ENCODE data around the gene CYTH3.
"Not testable (repeated sequence)": the region's sequence is repeated elsewhere in the genome, so short reads cannot be mapped to it uniquely, and the experiment has no call there.

Gene CYTH3

GRCh38 chr7:6307762-6308161, 35.3 kb upstream of the CYTH3 start:
- no peak for DNase-seq (ENCODE audit: low read depth in 1 of 2, low spot score in 1 of 2)
- no peak overlapping the region for H3K27ac ChIP-seq (replicated peaks)

DNA sequence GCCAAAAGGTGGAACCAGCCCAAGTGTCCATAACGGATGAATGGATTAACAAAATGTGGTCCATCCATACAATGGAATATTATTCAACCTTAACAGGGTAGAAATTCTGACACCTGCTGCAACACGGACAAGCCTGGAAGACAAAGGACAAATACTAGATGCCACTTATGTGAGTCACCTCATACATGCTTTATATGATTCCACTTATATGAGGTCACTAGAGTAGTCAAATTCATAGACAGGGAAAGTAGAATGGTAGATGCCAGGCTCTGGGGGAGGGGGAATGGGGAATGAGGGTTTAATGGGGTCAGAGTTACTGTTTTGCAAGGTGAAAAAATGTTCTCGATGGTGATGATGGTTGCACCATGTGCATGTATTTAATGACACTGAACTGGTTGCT, 34.0 kb upstream of the CYTH3 start:
- Histone ChIP-seq H3K4me3 (replicated peaks; ENCODE audit: insufficient read depth, low read length) (no peak overlapping the region), H3K27ac (replicated peaks) (no peak overlapping the region), H3K27me3 (ENCODE audit: insufficient read depth, poor library complexity, severe bottlenecking) (no peaks in the 10 kb centered on the region)
- no peak for TF ChIP-seq REST (IDR thresholded peaks at IDR 0.05; ENCODE audit: insufficient replicate concordance, low read depth)
- TF ChIP-seq, protein P1, sequence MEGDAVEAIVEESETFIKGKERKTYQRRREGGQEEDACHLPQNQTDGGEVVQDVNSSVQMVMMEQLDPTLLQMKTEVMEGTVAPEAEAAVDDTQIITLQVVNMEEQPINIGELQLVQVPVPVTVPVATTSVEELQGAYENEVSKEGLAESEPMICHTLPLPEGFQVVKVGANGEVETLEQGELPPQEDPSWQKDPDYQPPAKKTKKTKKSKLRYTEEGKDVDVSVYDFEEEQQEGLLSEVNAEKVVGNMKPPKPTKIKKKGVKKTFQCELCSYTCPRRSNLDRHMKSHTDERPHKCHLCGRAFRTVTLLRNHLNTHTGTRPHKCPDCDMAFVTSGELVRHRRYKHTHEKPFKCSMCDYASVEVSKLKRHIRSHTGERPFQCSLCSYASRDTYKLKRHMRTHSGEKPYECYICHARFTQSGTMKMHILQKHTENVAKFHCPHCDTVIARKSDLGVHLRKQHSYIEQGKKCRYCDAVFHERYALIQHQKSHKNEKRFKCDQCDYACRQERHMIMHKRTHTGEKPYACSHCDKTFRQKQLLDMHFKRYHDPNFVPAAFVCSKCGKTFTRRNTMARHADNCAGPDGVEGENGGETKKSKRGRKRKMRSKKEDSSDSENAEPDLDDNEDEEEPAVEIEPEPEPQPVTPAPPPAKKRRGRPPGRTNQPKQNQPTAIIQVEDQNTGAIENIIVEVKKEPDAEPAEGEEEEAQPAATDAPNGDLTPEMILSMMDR (IDR thresholded peaks at IDR 0.05; ENCODE audit: insufficient read depth, low read length), result no peak
- no peak for TF ChIP-seq SPI1 (IDR thresholded peaks at IDR 0.05; ENCODE audit: borderline replicate concordance, low read depth)
- TF ChIP-seq POLR2AphosphoS5 (IDR thresholded peaks at IDR 0.05; ENCODE audit: low read depth), result no peak
- TF ChIP-seq GABPA (IDR thresholded peaks at IDR 0.05; ENCODE audit: low read depth), result no peak
- DNase-seq (ENCODE audit: low read depth in 1 of 2, low spot score in 1 of 2), result no peak

More at GRCh38 chr7:6307762-6308161, 35.3 kb upstream of the CYTH3 start:
- no peaks in the 10 kb centered on the region for H3K27me3 ChIP-seq (ENCODE audit: insufficient read depth, poor library complexity, severe bottlenecking)
- no peak overlapping the region for H3K4me3 ChIP-seq (replicated peaks; ENCODE audit: insufficient read depth, low read length)
- TF ChIP-seq, protein P1 (IDR thresholded peaks at IDR 0.05; ENCODE audit: insufficient read depth, low read length), result no peak
- TF ChIP-seq SPI1 (IDR thresholded peaks at IDR 0.05; ENCODE audit: borderline replicate concordance, low read depth) (no peak), GABPA (IDR thresholded peaks at IDR 0.05; ENCODE audit: low read depth) (no peak), REST (IDR thresholded peaks at IDR 0.05; ENCODE audit: insufficient replicate concordance, low read depth) (no peak), POLR2AphosphoS5 (IDR thresholded peaks at IDR 0.05; ENCODE audit: low read depth) (no peak)

- no peak for DNase-seq (ENCODE audit: low read depth in 1 of 2, low spot score in 1 of 2)
- no peaks in the 10 kb centered on the region for H3K27me3 ChIP-seq (ENCODE audit: insufficient read depth, poor library complexity, severe bottlenecking)
- no peak overlapping the region for H3K4me3 ChIP-seq (replicated peaks; ENCODE audit: insufficient read depth, low read length)
- no peak for TF ChIP-seq SPI1 (IDR thresholded peaks at IDR 0.05; ENCODE audit: borderline replicate concordance, low read depth)
- TF ChIP-seq GABPA (IDR thresholded peaks at IDR 0.05; ENCODE audit: low read depth), result no peak
- no peak for TF ChIP-seq REST (IDR thresholded peaks at IDR 0.05; ENCODE audit: insufficient replicate concordance, low read depth)
- H3K27ac ChIP-seq (replicated peaks), result no peak overlapping the region
Measured at GRCh38 chr7:6305330-6305729, 32.9 kb upstream of the CYTH3 start.

GRCh38 chr7:6301446-6301845, 29.0 kb upstream of the CYTH3 start:
- not testable (repeated sequence) for DNase-seq (ENCODE audit: low read depth in 1 of 2, low spot score in 1 of 2); H3K27ac ChIP-seq (replicated peaks); H3K4me3 ChIP-seq (replicated peaks; ENCODE audit: insufficient read depth, low read length); H3K27me3 ChIP-seq (ENCODE audit: insufficient read depth, poor library complexity, severe bottlenecking)

Measured in HL-60 (cell line).